Chondrocyte (in vitro differentiated cells): ENCODE results near the gene SLC22A4. TPM values are rescaled to one million over a fixed set of nuclear protein-coding genes. Genes with fewer than 3 reads are reported as not detected.

Experiments used
- DNase-seq: peaks from one replicate; pipeline ENCODE4 v3.0.0; 2021; ENCODE audit warnings: mixed read lengths, low spot score
- H3K27ac Mint-ChIP-seq: one replicate; pipeline ENCODE4 v1.8.0; 2021; ENCODE audit warnings: mild to moderate bottlenecking, moderate library complexity, mixed read lengths; ENCODE audit not compliant: unreplicated experiment
- H3K27me3 Mint-ChIP-seq: 2 replicates; pipeline ENCODE4 v1.8.0; 2021; ENCODE audit warnings: low read depth, mixed read lengths
- H3K36me3 Mint-ChIP-seq: 2 replicates; pipeline ENCODE4 v1.8.0; 2021; ENCODE audit warnings: low read depth, mixed read lengths
- H3K4me1 Mint-ChIP-seq: 2 replicates; pipeline ENCODE4 v1.8.0; 2021; ENCODE audit warnings: low read depth, mild to moderate bottlenecking, mixed read lengths
- H3K4me3 Mint-ChIP-seq: one replicate; pipeline ENCODE4 v1.8.0; 2021; ENCODE audit warnings: mild to moderate bottlenecking, moderate library complexity, mixed read lengths; ENCODE audit not compliant: unreplicated experiment
- H3K9me3 Mint-ChIP-seq: 2 replicates; pipeline ENCODE4 v1.8.0; 2021; ENCODE audit warnings: low read depth, mixed read lengths
- CTCF ChIP-seq: fragments of 200-600 bp; sonication (generic); IDR thresholded peaks from 2 replicates; pipeline ENCODE4 v1.5.0; 2021; ENCODE audit warnings: antibody characterized with exemption, mild to moderate bottlenecking, moderate library complexity
- total RNA-seq: library from RNA; stranded (reverse); gene quantifications from 3 replicates; pipeline ENCODE4 v1.2.1, GENCODE V29; 2021

Gene SLC22A4
- total RNA-seq, 1 donor from 2014 or later, result 4.2 TPM

DNA sequence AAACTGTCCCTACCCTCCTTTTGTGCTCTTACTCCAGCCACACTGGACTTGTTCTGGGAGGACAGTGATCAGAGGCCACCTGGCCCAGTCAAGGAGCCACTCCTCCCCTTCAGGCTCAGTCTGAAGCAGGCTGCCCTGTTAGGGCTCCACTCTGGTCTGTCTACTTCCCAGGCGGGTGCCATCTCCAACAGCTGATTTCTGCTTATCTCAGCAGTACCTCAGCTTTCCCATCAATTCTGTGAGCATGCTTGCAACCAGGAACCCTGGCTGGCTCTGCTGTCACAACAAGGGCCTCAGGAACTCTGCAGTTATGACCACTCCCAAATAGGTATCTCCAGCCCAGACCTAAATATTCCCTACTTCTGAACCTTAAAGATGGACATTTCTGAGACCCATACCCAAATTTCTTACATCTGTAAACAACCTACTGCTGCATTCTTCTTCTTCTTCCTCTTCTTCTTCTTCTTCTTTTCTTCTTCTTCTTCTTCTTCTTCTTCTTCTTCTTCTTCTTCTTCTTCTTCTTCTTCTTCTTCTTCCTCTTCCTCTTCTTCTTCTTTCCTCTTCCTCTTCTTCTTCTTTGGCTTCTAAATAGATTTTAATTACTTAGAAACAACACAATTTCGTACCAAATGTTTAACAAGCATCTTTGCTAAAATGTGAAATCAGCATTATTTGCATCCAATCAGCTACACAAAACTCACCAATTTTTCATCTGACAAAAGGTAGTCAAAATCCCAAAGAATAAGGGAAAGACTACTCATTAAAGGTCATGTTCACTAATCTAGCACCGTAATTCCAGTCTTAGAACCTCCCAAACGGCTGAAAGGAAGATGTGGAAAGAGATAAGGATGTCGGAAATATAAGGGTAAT lies 13.6 kb upstream of the SLC22A4 start:
- Mint-ChIP-seq H3K4me1 (no peaks in the 10 kb centered on the region), H3K9me3 (no peaks in the 10 kb centered on the region), H3K36me3 (no peaks in the 10 kb centered on the region), H3K27ac (no peak overlapping the region), H3K4me3 (no peak overlapping the region), H3K27me3 (peaks cover 6% of the 10 kb centered on the region)
- DNase-seq, result no peak
- no peak for TF ChIP-seq CTCF

DNA sequence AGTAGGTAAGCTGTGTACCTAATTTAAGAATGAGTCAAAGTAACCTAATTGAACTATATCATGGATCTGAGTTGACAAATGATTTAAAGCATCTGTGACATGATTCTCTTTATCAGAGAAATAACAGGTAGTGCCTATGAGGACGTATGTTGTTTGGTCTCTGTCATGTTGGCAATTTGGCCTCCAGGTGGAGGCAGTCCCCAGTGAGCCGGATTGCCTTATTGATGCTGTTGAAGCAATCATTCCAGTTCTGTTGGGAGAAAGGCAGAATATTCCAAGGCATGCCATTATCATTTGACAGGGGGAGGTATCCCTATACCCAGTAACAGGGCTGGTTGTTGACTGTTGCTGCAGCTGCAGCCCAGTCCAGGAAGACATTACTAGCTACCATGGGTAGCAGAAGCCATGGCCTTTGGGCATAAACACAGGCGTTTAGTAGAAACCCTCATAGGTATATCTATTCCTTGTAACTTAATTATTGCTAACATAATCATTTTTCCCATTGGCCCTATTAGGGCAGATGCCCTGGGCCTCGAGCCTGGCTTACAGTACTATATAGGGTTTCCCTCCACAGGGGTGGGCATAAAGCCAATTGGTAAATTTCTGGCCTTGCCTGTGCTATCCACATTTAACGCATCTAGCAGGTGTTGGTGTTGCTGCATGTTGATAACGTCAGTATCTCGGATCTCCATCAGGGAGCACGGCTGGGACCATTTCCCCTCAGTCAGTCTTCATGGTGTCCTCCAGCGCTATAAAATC lies 12.2 kb upstream of the SLC22A4 start:
- no peak for TF ChIP-seq CTCF
- Mint-ChIP-seq H3K27me3 (peaks cover 6% of the 10 kb centered on the region), H3K36me3 (no peaks in the 10 kb centered on the region), H3K4me3 (no peak overlapping the region), H3K27ac (no peak overlapping the region), H3K9me3 (no peaks in the 10 kb centered on the region), H3K4me1 (no peaks in the 10 kb centered on the region)
- no peak for DNase-seq

DNA sequence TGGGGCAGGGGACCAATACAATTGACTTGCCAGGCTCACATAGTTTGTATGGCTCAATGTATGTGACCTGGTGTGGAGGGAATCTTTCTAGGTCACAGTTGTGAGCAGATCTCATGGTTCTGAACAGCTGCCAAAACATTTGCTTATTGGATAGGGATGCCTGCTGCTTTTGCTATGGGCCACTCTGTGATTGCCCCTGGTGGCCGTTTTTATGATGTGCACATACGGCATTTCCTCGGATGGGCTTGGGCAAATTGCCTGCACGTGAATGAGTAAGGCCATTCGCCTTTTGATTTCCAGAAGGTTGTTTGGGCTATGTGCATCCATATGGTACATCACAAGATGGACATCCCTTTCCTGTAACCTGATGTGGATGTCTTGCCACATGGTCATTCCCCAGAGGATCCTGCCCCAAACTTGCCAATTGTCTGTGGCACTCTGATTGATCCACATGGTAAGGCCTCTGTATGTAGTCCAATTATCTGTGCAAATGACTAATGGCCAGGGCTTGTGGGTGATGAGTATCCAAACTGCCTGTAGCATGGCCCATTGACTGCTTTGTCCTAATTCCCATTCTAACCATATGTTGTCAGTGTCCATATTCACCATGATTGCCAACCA lies 10.7 kb upstream of the SLC22A4 start:
- peaks cover 4% of the 10 kb centered on the region for H3K4me1 Mint-ChIP-seq
- peaks cover 6% of the 10 kb centered on the region for H3K27me3 Mint-ChIP-seq
- peak; percentile 74 for TF ChIP-seq CTCF
- no peak overlapping the region for H3K27ac Mint-ChIP-seq
- no peak for DNase-seq
- H3K9me3 Mint-ChIP-seq, result no peaks in the 10 kb centered on the region
- H3K4me3 Mint-ChIP-seq, result no peak overlapping the region
- H3K36me3 Mint-ChIP-seq, result no peaks in the 10 kb centered on the region

DNA sequence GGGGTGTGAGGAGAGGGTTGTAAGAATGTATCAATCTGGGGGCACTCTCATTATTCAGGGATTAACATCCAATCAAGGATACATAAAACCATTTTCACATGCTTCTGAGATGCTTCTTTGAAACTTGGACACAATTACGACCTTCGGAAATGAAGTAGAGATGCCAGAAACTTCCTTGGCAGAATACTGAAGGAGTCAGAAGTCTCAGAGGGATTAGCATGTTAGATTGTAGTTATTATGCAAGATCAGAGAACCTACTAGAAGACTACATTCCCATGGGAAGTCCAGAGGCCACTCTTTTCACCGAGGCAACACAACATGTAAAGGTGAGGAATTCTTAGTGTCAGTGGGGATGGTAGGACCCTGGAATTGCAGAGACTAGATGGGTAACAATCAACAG lies 5.1 kb upstream of the SLC22A4 start:
- Mint-ChIP-seq H3K27me3 (no peaks in the 10 kb centered on the region), H3K36me3 (no peaks in the 10 kb centered on the region), H3K4me1 (peaks cover 12% of the 10 kb centered on the region), H3K27ac (no peak overlapping the region), H3K9me3 (no peaks in the 10 kb centered on the region), H3K4me3 (no peak overlapping the region)
- no peak for TF ChIP-seq CTCF
- no peak for DNase-seq

- no peak overlapping the region for H3K4me3 Mint-ChIP-seq
- no peak for TF ChIP-seq CTCF
- DNase-seq, result no peak
Measured at GRCh38 chr5:132291026-132291425, 3.2 kb upstream of the SLC22A4 start.

More at GRCh38 chr5:132291026-132291425, 3.2 kb upstream of the SLC22A4 start:
- H3K36me3 Mint-ChIP-seq, result no peaks in the 10 kb centered on the region
- H3K9me3 Mint-ChIP-seq, result no peaks in the 10 kb centered on the region
- H3K27ac Mint-ChIP-seq, result no peak overlapping the region
- H3K4me1 Mint-ChIP-seq, result peaks cover 24% of the 10 kb centered on the region
- H3K27me3 Mint-ChIP-seq, result no peaks in the 10 kb centered on the region
